Ishikawa (cell line): Measurements from ENCODE around the gene C2orf92.

Source experiments
- CEBPB ChIP-seq: IDR thresholded peaks from 2 replicates; pipeline ENCODE4 v1.6.1; 2012
- CREB1 ChIP-seq: IDR thresholded peaks from 2 replicates; pipeline ENCODE4 v1.6.1; 2012; ENCODE audit warnings: low read depth
- EGR1 ChIP-seq: IDR thresholded peaks from 2 replicates; pipeline ENCODE4 v1.6.1; 2012
- EP300 ChIP-seq: IDR thresholded peaks from 2 replicates; pipeline ENCODE4 v1.6.1; 2012; ENCODE audit warnings: borderline replicate concordance
- FOXM1 ChIP-seq: IDR thresholded peaks from 2 replicates; pipeline ENCODE4 v1.6.1; 2012; ENCODE audit warnings: low read depth, borderline replicate concordance
- NFIC ChIP-seq: IDR thresholded peaks from 2 replicates; pipeline ENCODE4 v1.6.1; 2012
- RAD21 ChIP-seq: IDR thresholded peaks from 2 replicates; pipeline ENCODE4 v1.6.1; 2012; ENCODE audit warnings: low read depth
- TAF1 ChIP-seq: IDR thresholded peaks from 2 replicates; pipeline ENCODE4 v1.6.1; 2012; ENCODE audit warnings: low read depth, mild to moderate bottlenecking
- TCF12 ChIP-seq: IDR thresholded peaks from 2 replicates; pipeline ENCODE4 v1.6.1; 2012; ENCODE audit warnings: low read depth
- TEAD4 ChIP-seq: IDR thresholded peaks from 2 replicates; pipeline ENCODE4 v1.6.1; 2012
- YY1 ChIP-seq: IDR thresholded peaks from 2 replicates; pipeline ENCODE4 v1.6.1; 2012; ENCODE audit warnings: low read depth
- ZBTB7A ChIP-seq: IDR thresholded peaks from 2 replicates; pipeline ENCODE4 v1.6.1; 2012; ENCODE audit warnings: low read depth
- TF ChIP-seq, protein P1 (sequence below): IDR thresholded peaks from 2 replicates; pipeline ENCODE4 v1.6.1; 2012; ENCODE audit warnings: low read depth, mild to moderate bottlenecking
- TF ChIP-seq, protein P2 (sequence below): IDR thresholded peaks from 2 replicates; pipeline ENCODE4 v1.6.1; 2012
- TF ChIP-seq, protein P3 (sequence below): IDR thresholded peaks from 2 replicates; pipeline ENCODE4 v1.6.1; 2012

Gene C2orf92

DNA sequence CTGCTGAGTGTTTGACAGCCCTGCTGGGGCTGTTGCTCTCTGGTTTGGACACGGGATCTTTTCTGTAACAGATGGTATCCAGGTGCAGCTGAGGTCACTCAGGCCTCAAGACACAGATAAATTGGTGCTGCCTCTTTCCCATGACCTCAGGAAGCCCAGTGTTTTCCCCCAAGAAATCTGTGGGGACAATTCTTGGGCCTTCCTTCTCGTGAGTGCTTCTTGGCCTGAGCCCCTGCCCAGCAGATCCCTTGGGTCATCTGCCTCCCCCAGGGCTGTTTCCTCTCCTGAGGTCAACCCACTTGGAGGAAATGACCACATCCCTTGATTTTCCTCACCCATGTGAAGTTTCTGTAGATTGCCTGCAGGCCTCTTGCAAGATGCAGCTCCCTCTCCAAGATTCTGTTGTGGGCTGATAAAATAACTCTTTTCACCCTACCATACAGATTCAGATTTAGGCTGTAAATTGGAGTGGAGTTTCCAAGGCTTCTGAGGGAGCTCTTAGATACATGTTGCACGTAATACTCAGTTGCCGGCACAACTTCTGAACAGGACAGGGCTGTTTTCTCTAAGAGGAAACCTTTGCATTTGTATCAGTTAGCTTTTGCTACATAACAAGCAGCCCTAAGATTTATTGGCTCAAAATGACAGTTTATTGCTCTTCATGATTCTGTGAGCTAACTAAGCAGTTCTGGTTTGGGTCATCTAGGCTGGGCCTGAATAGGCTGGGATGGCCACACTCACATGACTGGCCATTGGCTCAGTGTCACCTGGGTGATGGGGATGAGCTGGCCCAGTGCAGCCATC lies 57.0 kb downstream of the C2orf92 start:
- TF ChIP-seq CEBPB (no peak), RAD21 (no peak), EP300 (no peak), ZBTB7A (no peak), EGR1 (no peak), TAF1 (no peak), NFIC (no peak), YY1 (no peak), CREB1 (no peak), TCF12 (no peak), FOXM1 (no peak), TEAD4 (no peak)
- TF ChIP-seq, protein P1, sequence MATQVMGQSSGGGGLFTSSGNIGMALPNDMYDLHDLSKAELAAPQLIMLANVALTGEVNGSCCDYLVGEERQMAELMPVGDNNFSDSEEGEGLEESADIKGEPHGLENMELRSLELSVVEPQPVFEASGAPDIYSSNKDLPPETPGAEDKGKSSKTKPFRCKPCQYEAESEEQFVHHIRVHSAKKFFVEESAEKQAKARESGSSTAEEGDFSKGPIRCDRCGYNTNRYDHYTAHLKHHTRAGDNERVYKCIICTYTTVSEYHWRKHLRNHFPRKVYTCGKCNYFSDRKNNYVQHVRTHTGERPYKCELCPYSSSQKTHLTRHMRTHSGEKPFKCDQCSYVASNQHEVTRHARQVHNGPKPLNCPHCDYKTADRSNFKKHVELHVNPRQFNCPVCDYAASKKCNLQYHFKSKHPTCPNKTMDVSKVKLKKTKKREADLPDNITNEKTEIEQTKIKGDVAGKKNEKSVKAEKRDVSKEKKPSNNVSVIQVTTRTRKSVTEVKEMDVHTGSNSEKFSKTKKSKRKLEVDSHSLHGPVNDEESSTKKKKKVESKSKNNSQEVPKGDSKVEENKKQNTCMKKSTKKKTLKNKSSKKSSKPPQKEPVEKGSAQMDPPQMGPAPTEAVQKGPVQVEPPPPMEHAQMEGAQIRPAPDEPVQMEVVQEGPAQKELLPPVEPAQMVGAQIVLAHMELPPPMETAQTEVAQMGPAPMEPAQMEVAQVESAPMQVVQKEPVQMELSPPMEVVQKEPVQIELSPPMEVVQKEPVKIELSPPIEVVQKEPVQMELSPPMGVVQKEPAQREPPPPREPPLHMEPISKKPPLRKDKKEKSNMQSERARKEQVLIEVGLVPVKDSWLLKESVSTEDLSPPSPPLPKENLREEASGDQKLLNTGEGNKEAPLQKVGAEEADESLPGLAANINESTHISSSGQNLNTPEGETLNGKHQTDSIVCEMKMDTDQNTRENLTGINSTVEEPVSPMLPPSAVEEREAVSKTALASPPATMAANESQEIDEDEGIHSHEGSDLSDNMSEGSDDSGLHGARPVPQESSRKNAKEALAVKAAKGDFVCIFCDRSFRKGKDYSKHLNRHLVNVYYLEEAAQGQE: no peak
- TF ChIP-seq, protein P2, sequence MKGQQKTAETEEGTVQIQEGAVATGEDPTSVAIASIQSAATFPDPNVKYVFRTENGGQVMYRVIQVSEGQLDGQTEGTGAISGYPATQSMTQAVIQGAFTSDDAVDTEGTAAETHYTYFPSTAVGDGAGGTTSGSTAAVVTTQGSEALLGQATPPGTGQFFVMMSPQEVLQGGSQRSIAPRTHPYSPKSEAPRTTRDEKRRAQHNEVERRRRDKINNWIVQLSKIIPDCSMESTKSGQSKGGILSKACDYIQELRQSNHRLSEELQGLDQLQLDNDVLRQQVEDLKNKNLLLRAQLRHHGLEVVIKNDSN: no peak
- TF ChIP-seq, protein P3, sequence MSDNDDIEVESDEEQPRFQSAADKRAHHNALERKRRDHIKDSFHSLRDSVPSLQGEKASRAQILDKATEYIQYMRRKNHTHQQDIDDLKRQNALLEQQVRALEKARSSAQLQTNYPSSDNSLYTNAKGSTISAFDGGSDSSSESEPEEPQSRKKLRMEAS: no peak

DNA sequence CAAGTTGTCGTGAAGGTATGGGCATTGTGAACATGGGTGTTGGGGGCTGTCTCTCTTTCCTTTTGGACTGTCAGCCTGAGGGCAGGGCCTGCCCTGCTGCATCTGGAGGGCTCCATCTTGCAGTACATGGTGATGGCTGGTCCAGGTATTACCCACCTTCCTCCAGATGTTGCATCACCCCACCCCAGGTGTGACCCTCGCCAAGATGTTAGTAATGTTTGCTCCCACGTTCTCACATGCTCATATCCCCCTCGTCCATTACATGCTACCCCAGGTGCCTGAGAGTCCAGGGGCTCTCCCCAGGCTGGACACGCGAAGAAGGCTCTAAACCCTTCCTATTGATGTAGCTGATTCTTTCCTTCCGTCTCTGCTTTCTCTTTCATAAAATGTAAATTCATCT lies 57.8 kb downstream of the C2orf92 start:
- TF ChIP-seq, protein P1: no peak
- TF ChIP-seq CEBPB: no peak
- TF ChIP-seq YY1: no peak
- no peak for TF ChIP-seq TEAD4
- TF ChIP-seq NFIC: no peak
- no peak for TF ChIP-seq EGR1
- no peak for TF ChIP-seq RAD21
- no peak for TF ChIP-seq FOXM1
- TF ChIP-seq, protein P3: no peak
- TF ChIP-seq CREB1: no peak
- no peak for TF ChIP-seq EP300
- TF ChIP-seq ZBTB7A: no peak
- TF ChIP-seq TAF1: no peak
- no peak for TF ChIP-seq TCF12
- TF ChIP-seq, protein P2: no peak

DNA sequence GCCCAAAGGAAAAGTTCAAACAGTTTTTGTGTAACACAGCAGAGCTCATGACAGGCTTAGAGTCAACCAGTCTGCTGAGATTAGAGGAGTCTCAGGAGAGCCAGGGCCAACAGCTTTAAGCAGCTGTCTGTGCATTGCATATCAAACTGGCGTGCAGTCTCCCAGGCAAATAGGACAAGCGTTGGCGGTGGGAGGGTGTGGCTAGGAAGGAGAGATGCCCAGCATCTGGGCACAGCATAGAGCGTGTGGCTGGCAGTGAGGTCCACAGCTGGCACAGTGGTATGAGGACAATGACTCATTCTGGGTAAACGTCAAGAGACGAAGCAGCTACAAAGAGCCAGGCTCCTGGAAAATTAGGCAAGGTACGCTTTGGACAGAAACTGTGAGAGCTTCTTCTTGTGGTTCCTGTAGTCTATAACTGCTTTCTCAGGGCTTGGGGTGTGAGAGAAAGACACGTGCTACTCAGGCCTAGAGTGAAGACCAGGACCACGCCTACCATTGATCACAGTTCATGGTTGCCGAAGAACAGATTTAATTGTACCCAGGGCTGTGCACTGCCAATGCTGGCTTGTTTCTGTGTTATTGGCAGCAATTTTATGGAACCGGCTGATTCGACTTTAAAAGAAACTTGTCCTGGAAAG lies 58.7 kb downstream of the C2orf92 start:
- no peak for TF ChIP-seq TEAD4
- no peak for TF ChIP-seq TCF12
- TF ChIP-seq FOXM1: no peak
- no peak for TF ChIP-seq YY1
- no peak for TF ChIP-seq RAD21
- no peak for TF ChIP-seq ZBTB7A
- no peak for TF ChIP-seq NFIC
- TF ChIP-seq CEBPB: no peak
- no peak for TF ChIP-seq TAF1
- TF ChIP-seq, protein P2: no peak

DNA sequence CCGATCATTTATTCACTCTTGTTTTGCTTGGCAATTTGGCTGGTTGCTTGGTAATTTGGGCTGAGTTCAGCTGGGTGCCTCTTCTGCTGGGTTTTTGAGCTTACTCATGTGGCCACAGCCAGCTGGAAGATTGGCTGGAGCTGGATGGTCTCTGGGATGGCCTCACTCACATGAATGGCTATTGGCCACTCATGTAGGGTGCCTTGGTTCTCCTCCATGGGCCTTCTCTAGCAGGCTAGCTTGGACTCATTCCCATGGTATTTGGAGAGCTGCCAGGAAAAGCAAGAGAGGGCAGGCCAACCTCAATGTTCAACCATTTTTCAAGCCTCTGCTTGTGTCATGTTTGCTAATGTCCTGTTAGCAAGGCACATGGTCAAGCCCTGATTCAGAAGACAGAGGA lies 60.7 kb downstream of the C2orf92 start:
- TF ChIP-seq YY1 (no peak), CEBPB (no peak), ZBTB7A (no peak), TEAD4 (no peak), FOXM1 (no peak), TAF1 (no peak), EP300 (no peak), EGR1 (no peak), RAD21 (no peak), CREB1 (no peak), TCF12 (no peak), NFIC (no peak)
- TF ChIP-seq, protein P3: no peak
- TF ChIP-seq, protein P1: no peak
- TF ChIP-seq, protein P2: no peak
